22Rv1 (cell line): ENCODE measurements around the gene ETNK2.

Experiments used
- ZFX ChIP-seq: fragments of 450-650 bp; IDR thresholded peaks from 2 replicates; pipeline ENCODE4 v1.6.1; 2017; ENCODE audit warnings: antibody characterized with exemption, borderline replicate concordance
- TF ChIP-seq, protein P1 (sequence below): fragments of 450-650 bp; IDR thresholded peaks from 2 replicates; pipeline ENCODE4 v1.5.1; 2017; ENCODE audit warnings: mild to moderate bottlenecking

DNA sequence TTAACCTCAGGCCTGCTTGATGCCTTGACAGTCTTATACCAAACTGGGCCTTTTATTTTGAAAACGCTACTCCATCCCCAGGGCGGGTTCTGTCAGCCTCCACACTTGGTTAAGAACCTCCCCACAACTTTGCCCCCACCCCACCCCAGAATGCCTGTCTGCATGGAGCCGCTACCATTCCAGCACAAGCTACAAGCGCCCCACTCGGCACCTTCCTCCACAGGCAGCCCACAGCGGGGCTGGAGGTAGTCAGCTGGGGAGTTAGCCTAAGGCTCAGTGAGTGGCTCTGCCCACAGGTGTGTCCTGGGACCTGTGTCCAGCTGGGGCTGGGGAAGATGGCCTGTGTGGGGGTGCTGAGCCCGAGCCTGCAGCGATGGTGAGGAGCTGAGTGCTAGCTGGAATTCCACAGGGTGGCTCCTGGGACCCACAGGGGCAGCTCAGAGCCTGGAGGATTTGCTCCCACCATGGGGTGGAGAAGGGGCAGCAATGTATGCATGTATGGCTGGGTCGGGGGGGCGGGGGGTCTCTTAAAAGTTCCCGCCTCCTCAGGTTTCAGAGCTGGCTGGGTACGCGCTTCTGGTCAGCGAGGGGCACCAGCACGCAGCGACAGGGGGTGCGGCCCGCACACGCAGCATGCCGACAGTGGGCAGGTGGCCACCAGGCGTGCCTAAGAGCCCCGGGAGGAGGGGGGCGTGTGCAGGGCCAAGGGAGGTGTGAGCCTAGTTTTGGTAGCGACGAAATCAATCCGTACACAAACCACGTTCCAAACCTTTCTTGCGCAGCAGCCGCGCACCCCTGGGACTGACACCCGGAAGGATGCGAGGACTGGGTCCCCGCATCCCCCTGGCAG is 917 bp downstream of the ETNK2 start:
- TF ChIP-seq, protein P1, sequence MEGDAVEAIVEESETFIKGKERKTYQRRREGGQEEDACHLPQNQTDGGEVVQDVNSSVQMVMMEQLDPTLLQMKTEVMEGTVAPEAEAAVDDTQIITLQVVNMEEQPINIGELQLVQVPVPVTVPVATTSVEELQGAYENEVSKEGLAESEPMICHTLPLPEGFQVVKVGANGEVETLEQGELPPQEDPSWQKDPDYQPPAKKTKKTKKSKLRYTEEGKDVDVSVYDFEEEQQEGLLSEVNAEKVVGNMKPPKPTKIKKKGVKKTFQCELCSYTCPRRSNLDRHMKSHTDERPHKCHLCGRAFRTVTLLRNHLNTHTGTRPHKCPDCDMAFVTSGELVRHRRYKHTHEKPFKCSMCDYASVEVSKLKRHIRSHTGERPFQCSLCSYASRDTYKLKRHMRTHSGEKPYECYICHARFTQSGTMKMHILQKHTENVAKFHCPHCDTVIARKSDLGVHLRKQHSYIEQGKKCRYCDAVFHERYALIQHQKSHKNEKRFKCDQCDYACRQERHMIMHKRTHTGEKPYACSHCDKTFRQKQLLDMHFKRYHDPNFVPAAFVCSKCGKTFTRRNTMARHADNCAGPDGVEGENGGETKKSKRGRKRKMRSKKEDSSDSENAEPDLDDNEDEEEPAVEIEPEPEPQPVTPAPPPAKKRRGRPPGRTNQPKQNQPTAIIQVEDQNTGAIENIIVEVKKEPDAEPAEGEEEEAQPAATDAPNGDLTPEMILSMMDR = no peak
- TF ChIP-seq ZFX = no peak
